Measurements from ENCODE around the gene CLN3.
"Not testable (repeated sequence)": the region's sequence is repeated elsewhere in the genome, so short reads cannot be mapped to it uniquely, and the experiment has no call there.

The CLN3 gene

DNA sequence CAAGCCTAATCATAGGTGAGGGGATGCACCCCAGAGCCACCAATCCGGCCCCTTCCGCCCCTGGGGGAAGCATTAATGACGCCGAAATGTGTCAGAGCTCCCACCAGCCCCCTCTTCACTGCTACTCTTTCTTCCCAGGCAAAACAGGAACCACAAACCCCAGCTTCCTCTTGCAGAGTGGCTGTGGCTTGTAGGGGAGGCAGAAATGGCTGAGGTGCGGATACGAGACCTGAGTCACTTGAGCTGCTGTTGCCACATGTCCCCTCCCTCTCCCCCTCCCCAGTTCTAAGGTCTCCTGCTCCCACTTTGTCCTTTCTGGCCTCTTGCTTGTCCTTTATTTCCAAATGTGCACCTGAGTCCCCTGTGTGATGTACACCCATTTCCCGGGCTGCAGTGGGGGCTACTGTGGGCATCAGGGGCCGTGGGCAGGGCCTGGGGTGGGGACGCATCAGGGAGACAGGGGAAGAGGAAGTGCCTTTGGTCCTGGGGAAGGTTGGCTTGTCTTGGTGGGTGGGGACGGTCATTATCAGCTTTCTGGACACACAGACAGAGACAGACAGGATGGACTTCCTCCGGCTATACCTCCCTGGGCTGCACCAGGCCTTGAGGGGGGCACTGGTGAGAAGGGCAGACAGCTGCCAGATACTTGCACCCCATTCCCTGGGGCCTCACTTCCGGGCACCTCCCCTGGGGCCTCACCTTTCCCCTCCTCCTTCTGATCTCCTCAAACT, 2.4 kb upstream of the CLN3 start, which contains the start of gene APOBR:
APOBR (plus strand) TSS at position 523 of the 731 bp plus-strand sequence; CDS start at position 562, 39 bp downstream.
- no peak for DNase-seq (ENCODE audit: low spot score)

DNA sequence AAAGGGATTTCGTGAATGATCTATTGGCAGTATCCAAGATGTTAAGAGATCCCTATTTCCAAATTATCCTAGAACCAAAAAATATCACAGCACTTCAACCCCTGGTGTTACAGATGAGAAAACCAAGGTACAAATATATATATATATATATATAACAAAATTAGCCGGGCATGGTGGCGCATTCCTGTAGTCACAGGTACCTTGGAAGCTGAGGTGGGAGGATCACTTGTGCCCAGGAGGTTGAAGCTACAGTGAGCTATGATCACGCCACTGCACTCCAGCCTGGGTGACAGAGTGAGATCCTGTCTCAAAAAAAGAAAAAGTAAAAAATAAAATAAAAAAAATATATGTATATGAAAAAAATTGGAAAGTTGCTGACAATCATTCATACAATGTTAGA, 637 bp upstream of the CLN3 start:
- DNase-seq (ENCODE audit: low spot score), result no peak

- peak; percentile 43 for DNase-seq (ENCODE audit: low spot score)
These were observed 474 bp downstream of the CLN3 start for GRCh38 chr16:28491230-28491969.

GRCh38 chr16:28486266-28486665, 5.6 kb downstream of the CLN3 start:
- DNase-seq (ENCODE audit: low spot score), result no peak

- not testable (repeated sequence) for DNase-seq (ENCODE audit: low spot score)
These were observed 8.5 kb downstream of the CLN3 start for GRCh38 chr16:28483361-28483760.

DNA sequence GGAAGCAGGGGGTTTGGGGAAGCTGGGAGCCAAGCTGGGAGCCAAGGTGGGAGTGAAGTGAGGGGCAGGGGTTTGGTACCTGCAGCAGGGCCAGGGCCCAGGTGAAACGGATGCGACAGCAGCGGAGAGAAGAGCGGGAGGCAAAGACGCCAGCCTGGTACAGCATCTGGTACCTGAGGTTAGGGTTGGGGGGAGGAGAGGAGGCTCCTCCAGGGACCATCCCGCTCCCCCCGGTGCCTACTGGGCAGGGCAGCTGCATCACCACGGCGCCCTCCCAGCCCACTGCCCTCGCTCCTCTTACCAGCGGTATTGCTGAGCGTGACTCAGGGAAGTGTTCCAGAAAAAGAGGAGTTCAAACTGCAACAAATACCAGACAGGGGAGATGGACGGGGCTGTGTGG, 9.8 kb downstream of the CLN3 start:
- no peak for DNase-seq (ENCODE audit: low spot score)

DNA sequence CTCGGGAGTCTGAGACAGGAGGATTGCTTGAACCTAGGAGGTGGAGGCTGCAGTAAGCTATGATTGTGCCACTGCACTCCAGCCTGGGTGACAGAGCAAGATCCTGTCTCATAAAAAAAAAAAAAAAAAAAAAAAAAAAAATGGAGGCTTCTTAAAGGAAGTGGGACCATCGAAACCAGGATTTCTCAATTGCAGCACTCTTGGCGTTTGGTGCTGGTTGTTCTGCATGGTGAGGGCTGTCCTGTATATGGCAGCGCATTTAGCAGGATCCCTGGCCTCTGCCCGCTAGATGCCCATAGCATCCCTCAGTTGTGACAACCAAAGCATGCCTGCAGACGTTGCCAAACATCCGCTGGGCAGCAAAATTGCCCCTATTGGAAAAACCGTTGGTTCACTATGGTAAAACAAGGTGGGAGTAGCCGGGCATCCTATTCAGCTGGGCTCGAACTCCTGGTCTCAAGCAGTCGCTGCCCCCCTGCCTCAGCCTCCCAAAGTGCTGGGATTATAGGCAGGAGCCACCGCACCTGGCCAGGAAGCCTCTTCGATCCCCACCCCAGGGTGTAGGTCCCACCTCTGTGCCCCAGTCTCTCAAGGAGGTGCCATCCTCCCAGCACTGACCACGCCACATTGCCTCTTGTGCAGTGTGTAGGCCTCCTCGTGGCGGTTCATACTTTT, 13.2 kb downstream of the CLN3 start:
- no peak for DNase-seq (ENCODE audit: low spot score)

GRCh38 chr16:28477311-28477920, 14.5 kb downstream of the CLN3 start:
- DNase-seq (ENCODE audit: low spot score), result no peak

DNA sequence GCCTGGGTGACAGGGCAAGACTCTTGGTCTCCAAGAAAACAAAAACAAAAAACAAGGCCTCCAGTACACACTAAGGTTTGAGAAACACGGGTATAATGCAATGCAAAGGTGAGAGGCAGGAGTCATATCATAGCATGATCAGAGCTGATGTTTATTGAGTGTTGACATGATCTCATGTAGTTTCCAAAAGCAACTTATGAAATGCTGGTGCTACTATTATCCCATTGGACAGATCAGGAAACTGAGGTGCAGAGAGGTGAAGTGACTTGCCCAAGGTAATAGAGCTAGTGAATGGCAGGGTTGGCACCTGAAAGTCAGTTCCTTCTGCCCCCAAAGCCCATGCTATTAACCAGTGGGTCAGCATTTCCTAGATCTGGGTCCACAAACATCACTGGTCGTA, 16.7 kb downstream of the CLN3 start:
- no peak for DNase-seq (ENCODE audit: low spot score)

DNA sequence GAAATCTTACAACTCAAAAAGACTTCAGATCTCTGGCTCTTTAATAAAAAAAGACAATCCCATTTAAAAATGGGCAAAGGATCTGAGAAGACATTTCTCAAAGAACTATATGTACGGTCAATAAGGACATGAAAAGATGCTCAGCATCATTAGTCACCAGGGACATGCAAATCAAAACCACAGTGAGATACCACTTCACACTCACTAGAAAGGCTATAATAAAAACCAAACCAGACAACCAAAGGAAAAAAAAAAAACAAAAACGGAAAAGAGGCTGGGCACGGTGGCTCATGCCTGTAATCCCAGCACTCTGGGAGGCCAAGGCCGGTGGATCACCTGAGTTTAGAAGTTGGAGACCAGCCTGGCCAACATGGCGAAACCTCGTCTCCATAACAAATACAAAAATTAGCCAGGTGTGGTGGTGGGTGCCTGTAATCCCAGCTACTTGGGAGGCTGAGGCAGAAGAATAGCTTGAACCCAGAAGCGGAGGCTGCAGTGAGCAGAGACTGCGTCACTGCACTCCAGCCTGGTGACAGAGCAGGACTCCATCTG, 18.1 kb downstream of the CLN3 start:
- no peak for DNase-seq (ENCODE audit: low spot score)

GRCh38 chr16:28447081-28447480, 44.8 kb downstream of the CLN3 start:
- DNase-seq (ENCODE audit: low spot score), result not testable (repeated sequence)

GRCh38 chr16:28446388-28446787, 45.5 kb downstream of the CLN3 start:
- DNase-seq (ENCODE audit: low spot score), result not testable (repeated sequence)

DNA sequence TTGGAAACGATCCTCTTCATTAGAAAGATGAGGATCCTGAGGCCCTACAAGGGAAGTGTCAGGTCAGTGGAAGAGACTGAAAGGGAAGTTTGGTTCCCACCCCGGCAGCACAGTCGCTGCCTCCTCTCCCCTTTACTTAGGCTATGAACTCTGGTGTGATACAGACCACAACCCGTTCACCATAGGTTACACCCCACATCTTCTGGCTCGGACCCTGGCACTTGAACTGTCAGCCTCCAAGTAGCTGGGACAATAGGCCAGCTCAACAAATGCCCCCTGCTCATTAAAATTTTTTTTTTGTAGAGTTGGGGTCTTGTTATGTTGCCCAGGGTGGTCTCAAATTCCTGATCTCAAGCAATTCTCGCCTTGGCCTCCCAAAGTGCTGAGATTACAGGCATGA, 47.9 kb downstream of the CLN3 start:
- not testable (repeated sequence) for DNase-seq (ENCODE audit: low spot score)

DNA sequence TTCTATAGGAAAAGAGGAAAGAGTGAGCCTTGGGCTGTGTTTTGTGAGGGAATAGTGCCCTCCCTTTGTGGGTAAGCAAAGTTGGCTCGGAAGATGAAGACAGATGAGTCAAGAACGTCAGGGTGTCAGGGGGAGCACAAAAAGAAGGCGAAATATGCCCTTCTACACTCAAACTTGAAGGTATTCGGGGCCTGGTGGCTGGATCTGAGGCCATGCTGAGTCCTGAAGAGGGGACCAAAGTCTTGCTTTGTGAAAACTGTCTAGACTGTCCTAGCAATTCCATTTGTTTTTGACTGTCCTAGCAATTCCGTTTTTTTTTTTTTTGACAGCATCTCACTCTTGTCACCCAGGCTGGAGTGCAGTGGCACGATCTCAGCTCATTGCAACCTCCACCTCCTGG, 53.0 kb downstream of the CLN3 start:
- not testable (repeated sequence) for DNase-seq (ENCODE audit: low spot score)

DNA sequence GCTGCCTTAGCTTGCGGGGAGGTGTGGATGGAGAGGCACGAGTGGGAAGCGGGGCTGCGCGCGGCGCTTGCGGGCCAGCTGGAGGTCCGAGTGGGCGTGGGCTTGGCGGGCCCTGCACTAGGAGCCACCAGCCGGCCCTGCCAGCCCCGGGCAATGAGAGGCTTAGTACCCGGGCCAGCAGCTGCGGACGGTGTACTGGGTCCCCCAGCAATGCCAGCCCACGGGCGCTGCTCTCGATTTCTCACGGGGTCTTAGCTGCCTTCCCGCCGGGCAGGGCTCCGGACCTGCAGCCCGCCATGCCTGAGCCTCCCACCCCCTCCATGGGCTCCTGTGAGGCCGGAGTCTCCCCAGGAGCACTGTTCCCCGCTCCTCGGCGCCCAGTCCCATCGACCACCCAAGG, 56.5 kb downstream of the CLN3 start:
- not testable (repeated sequence) for DNase-seq (ENCODE audit: low spot score)
